ENCODE measurements around the gene ARHGAP24. TPM values are rescaled to one million over a fixed set of nuclear protein-coding genes. Genes with fewer than 3 reads are reported as not detected.
"Not testable (repeated sequence)": the region's sequence is repeated elsewhere in the genome, so short reads cannot be mapped to it uniquely, and the experiment has no call there.

ARHGAP24 gene
- total and polyA plus RNA-seq, 12 donors: 0.72 to 53.4 (median 4.4) TPM

DNA sequence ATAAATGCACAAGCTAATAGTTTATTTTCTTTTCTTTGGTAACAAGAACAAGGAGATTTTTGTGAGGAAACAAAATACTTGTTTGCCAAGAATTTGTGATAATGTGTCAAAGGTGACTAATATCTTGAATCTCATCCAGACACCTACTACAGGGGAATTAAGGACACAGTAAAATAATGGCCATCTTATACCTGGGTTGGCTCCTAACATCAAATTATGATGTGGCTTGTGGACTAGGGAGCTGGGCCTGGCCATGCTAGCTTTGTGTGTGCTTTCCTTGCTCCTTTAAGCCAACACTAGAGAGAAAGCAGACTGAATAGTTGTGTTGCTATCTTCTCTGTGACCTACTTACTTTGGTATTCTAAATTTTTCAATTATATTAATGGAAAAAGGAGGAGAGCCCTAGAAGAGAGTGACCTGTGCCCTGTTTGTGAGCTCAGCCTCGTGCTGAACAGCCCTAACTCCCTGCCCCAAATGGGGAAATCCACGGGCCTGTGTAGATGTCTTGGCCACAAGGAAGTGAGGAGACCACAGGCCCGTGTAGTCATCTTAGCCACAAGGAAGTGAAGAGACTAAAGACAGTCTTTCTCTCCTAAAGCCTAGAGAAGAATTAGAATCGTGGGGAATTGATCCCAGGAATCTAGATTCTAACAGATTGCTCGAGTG lies 23.3 kb downstream of the ARHGAP24 start:
- H3K27me3 ChIP-seq: no peaks in the 10 kb centered on the region
- 60 to 68% (median 61%) methylated on average over 5 of the region's 5 CpGs for WGBS, 4 donors
- no peak for TF ChIP-seq POLR2A (IDR thresholded peaks at IDR 0.05)
- TF ChIP-seq, protein P1, sequence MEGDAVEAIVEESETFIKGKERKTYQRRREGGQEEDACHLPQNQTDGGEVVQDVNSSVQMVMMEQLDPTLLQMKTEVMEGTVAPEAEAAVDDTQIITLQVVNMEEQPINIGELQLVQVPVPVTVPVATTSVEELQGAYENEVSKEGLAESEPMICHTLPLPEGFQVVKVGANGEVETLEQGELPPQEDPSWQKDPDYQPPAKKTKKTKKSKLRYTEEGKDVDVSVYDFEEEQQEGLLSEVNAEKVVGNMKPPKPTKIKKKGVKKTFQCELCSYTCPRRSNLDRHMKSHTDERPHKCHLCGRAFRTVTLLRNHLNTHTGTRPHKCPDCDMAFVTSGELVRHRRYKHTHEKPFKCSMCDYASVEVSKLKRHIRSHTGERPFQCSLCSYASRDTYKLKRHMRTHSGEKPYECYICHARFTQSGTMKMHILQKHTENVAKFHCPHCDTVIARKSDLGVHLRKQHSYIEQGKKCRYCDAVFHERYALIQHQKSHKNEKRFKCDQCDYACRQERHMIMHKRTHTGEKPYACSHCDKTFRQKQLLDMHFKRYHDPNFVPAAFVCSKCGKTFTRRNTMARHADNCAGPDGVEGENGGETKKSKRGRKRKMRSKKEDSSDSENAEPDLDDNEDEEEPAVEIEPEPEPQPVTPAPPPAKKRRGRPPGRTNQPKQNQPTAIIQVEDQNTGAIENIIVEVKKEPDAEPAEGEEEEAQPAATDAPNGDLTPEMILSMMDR (IDR thresholded peaks at IDR 0.05): no peak
- DNase-seq: peak; percentile 27 to 64 (median 51)
- H3K4me1 ChIP-seq (replicated peaks in 1 of 2): peaks cover 5 to 15% of the 10 kb centered on the region in 2 donors
- intact Hi-C loops (cut with DNase I): no loop called here
- peak overlapping the region in 3 of 5 donors; percentile 7 to 42 (median 18) for H3K27ac ChIP-seq
- H3K9me3 ChIP-seq (replicated peaks in 1 of 3): peaks cover 0 to 8% (median 0%) of the 10 kb centered on the region in 3 donors
- no peaks in the 10 kb centered on the region for H3K36me3 ChIP-seq (replicated peaks in 1 of 2)
- no peak overlapping the region for H3K4me3 ChIP-seq

DNA sequence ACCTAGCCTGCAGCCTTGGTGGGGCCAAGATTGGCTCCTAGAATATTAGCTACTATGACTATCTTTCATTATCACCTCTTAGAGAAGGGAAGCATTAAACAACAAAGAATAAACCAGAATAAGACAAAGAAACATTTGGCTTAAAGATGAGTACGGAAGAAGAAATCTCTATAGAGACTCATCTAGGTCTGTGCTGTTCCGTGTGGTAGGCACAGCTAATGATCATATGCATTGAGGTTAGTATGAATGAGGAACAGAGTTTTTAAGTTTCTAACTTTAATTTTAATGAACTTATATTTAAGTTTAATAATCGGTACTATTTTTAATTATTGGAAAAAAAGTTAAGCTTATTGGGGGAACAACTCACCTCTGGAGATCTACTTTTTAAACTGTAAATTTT lies 24.6 kb downstream of the ARHGAP24 start:
- H3K4me1 ChIP-seq (replicated peaks in 1 of 2): peaks cover 5 to 15% of the 10 kb centered on the region in 2 donors
- intact Hi-C loops (cut with DNase I): no loop called here
- H3K4me3 ChIP-seq: no peak overlapping the region
- TF ChIP-seq POLR2A (IDR thresholded peaks at IDR 0.05): no peak
- TF ChIP-seq, protein P1 (IDR thresholded peaks at IDR 0.05): no peak
- 82 to 96% (median 91%) methylated on average over 3 of the region's 3 CpGs for WGBS, 4 donors
- H3K36me3 ChIP-seq (replicated peaks in 1 of 2): no peaks in the 10 kb centered on the region
- H3K27me3 ChIP-seq: no peaks in the 10 kb centered on the region
- no peak for DNase-seq
- peaks cover 0 to 8% (median 0%) of the 10 kb centered on the region in 3 donors for H3K9me3 ChIP-seq (replicated peaks in 1 of 3)
- H3K27ac ChIP-seq: no peak overlapping the region

GRCh38 chr4:85500110-85500867 lies 25.3 kb downstream of the ARHGAP24 start:
- TF ChIP-seq POLR2A (IDR thresholded peaks at IDR 0.05): no peak
- TF ChIP-seq, protein P1 (IDR thresholded peaks at IDR 0.05): no peak
- WGBS, 4 donors: 85 to 98% (median 89%) methylated on average over 3 of the region's 3 CpGs
- H3K27ac ChIP-seq: no peak overlapping the region
- no peaks in the 10 kb centered on the region for H3K36me3 ChIP-seq (replicated peaks in 1 of 2)
- H3K4me3 ChIP-seq: no peak overlapping the region
- peaks cover 5 to 15% of the 10 kb centered on the region in 2 donors for H3K4me1 ChIP-seq (replicated peaks in 1 of 2)
- intact Hi-C loops (cut with DNase I): no loop called here
- no peaks in the 10 kb centered on the region for H3K27me3 ChIP-seq
- H3K9me3 ChIP-seq (replicated peaks in 1 of 3): peaks cover 0 to 8% (median 0%) of the 10 kb centered on the region in 3 donors
- no peak for DNase-seq

DNA sequence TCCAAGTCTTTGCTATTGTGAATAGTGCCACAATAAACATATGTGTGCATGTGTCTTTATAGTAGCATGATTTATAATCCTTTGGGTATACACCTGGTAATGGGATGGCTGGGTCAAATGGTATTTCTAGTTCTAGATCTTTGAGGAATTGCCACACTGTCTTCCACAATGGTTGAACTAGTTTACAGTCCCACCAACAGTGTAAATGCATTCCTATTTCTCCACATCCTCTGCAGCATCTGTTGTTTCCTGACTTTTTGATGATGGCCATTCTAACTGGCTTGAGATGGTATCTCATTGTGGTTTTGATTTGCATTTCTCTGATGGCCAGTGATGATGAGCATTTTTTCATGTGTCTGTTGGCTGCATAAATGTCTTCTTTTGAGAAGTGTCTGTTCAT lies 26.2 kb downstream of the ARHGAP24 start:
- intact Hi-C loops (cut with DNase I); H3K27me3 ChIP-seq; H3K4me3 ChIP-seq; DNase-seq; H3K9me3 ChIP-seq (replicated peaks in 1 of 3); H3K27ac ChIP-seq; H3K36me3 ChIP-seq (replicated peaks in 1 of 2): not testable (repeated sequence)
- H3K4me1 ChIP-seq (replicated peaks in 1 of 2): peaks cover 5 to 13% of the 10 kb centered on the region in 2 donors
